ENCODE data around the gene NXF1.

DNA sequence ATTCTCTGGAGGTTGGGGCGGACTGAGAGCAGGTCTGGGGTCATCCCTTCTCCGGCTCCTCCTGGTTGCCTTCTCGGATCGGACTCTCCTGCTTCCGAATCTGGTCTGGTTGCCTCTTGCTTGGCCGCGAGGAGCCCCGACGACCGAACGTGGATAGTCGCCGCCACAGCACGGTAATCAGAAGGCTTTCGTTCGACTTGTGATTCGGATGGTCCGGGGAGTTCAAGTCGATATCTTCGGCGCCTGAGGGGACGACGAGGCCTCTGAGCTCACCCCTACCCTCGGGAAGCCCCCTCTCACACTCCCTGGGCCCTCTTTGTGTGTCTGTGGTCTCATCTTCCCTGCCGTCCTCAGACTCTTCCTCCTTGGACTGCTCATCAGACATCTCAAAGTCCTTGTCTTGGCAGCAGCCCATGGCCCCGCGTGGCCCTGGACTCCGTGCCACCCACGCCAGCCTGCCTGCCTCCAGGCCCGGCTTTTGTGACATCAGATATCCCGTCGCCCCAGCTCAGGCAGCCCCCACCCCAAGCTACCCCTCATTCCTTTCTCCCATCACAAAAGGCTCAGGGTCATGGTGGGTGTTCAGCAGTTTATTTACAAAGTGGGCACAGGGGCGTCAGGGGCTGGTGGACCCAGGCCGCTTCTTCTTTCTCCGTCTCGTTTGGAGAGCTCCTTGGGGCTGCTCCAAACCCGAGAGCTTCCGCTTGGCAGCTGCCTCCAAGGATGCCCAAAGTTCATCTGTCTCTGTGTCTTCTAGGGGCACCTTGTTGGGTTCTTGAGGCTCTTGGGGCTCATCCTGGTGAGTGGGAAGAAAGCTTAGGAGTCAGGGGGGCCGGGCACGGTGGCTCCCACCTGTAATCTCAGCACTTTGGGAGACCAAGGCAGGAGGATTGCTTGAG, 27.3 kb upstream of the NXF1 start, which contains the start of gene TEX54:
- TF ChIP-seq, protein P1, sequence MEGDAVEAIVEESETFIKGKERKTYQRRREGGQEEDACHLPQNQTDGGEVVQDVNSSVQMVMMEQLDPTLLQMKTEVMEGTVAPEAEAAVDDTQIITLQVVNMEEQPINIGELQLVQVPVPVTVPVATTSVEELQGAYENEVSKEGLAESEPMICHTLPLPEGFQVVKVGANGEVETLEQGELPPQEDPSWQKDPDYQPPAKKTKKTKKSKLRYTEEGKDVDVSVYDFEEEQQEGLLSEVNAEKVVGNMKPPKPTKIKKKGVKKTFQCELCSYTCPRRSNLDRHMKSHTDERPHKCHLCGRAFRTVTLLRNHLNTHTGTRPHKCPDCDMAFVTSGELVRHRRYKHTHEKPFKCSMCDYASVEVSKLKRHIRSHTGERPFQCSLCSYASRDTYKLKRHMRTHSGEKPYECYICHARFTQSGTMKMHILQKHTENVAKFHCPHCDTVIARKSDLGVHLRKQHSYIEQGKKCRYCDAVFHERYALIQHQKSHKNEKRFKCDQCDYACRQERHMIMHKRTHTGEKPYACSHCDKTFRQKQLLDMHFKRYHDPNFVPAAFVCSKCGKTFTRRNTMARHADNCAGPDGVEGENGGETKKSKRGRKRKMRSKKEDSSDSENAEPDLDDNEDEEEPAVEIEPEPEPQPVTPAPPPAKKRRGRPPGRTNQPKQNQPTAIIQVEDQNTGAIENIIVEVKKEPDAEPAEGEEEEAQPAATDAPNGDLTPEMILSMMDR (IDR thresholded peaks at IDR 0.05) = no peak
- TF ChIP-seq POLR2AphosphoS5 (IDR thresholded peaks at IDR 0.05) = no peak

Data from breast epithelium (tissue), 3 donors.